Measurements from ENCODE around the gene DDX51. TPM values are rescaled to one million over a fixed set of nuclear protein-coding genes. Genes with fewer than 3 reads are reported as not detected.

DDX51 gene
- 39.9 and 43.0 TPM in 2 replicates for total RNA-seq

- H3K4me3 Mint-ChIP-seq = peak within 1 kb of the TSS; percentile 91
- DNase-seq = peak; percentile 99
- H3K4me1 Mint-ChIP-seq = peaks cover 35% of the 10 kb centered on the region
- ChIA-PET CTCF (interaction anchor here (0.9 to 1.0 kb wide), 2 partner anchors 9 to 271 kb away, joined by 3 to 6 read pairs; no protein-coding TSS in a partner anchor), POLR2A (interaction anchor here (0.5 kb wide), 1 partner anchor 80 kb away, joined by 15 read pairs; no protein-coding TSS in a partner anchor)
- intact Hi-C loops (cut with micrococcal nuclease) = loop anchor here (1.0 kb wide), 3 partner anchors 45 to 73 kb away; no protein-coding TSS in a partner anchor
- no peak for TF ChIP-seq CTCF (IDR thresholded peaks at IDR 0.05)
- peaks cover 37% of the 10 kb centered on the region for H3K36me3 Mint-ChIP-seq (ENCODE audit: low read depth)
- H3K9me3 Mint-ChIP-seq = no peaks in the 10 kb centered on the region
- ATAC-seq (ENCODE audit: low read depth) = peak; percentile 93
- peak within 1 kb of the TSS; percentile 94 for H3K27ac Mint-ChIP-seq
- H3K27me3 Mint-ChIP-seq = no peaks in the 10 kb centered on the region
Measured at GRCh38 chr12:132144115-132144809, at the start of gene DDX51, which contains the start of gene NOC4L. Gene DDX51 (minus strand): TSS chr12:132144319. CDS start chr12:132144296, 23 bp downstream. Gene NOC4L (plus strand): TSS chr12:132144457. CDS start chr12:132144489, 32 bp downstream.

GRCh38 chr12:132191715-132192553, 47.8 kb upstream of the DDX51 start:
- peaks cover 2% of the 10 kb centered on the region for H3K36me3 Mint-ChIP-seq (ENCODE audit: low read depth)
- CTCF ChIA-PET = interaction anchor here (0.9 kb wide), 1 partner anchor 38 kb away, joined by 3 read pairs; no protein-coding TSS in a partner anchor
- POLR2A ChIA-PET = no interaction called here
- intact Hi-C loops (cut with micrococcal nuclease) = no loop called here
- H3K9me3 Mint-ChIP-seq = peaks cover 6% of the 10 kb centered on the region
- TF ChIP-seq CTCF (IDR thresholded peaks at IDR 0.05) = no peak
- peaks cover 16% of the 10 kb centered on the region for H3K4me1 Mint-ChIP-seq
- H3K27ac Mint-ChIP-seq = no peak overlapping the region
- ATAC-seq (ENCODE audit: low read depth) (no peak), DNase-seq (no peak)
- peaks cover 2% of the 10 kb centered on the region for H3K27me3 Mint-ChIP-seq
- no peak overlapping the region for H3K4me3 Mint-ChIP-seq

GRCh38 chr12:132190834-132191500, 46.8 kb upstream of the DDX51 start:
- Mint-ChIP-seq H3K4me3 (no peak overlapping the region), H3K27me3 (peaks cover 2% of the 10 kb centered on the region), H3K9me3 (peaks cover 7% of the 10 kb centered on the region), H3K27ac (no peak overlapping the region), H3K4me1 (peaks cover 16% of the 10 kb centered on the region), H3K36me3 (ENCODE audit: low read depth) (peaks cover 2% of the 10 kb centered on the region)
- DNase-seq = no peak
- no peak for TF ChIP-seq CTCF (IDR thresholded peaks at IDR 0.05)
- no peak for ATAC-seq (ENCODE audit: low read depth)
- ChIA-PET POLR2A (no interaction called here), CTCF (interaction anchor here (0.9 kb wide), 1 partner anchor 37 kb away, joined by 3 read pairs; no protein-coding TSS in a partner anchor)
- intact Hi-C loops (cut with micrococcal nuclease) = no loop called here

- H3K4me3 Mint-ChIP-seq = peak overlapping the region; percentile 85
- CTCF ChIA-PET = interaction anchor here (1.2 kb wide), 1 partner anchor 37 kb away, joined by 7 read pairs; no protein-coding TSS in a partner anchor
- peaks cover 10% of the 10 kb centered on the region for H3K9me3 Mint-ChIP-seq
- H3K27ac Mint-ChIP-seq = peak overlapping the region; percentile 59
- peak; percentile 7 for ATAC-seq (ENCODE audit: low read depth)
- no peak for DNase-seq
- H3K27me3 Mint-ChIP-seq = peaks cover 2% of the 10 kb centered on the region
- POLR2A ChIA-PET = no interaction called here
- TF ChIP-seq CTCF (IDR thresholded peaks at IDR 0.05) = no peak
- peaks cover 2% of the 10 kb centered on the region for H3K36me3 Mint-ChIP-seq (ENCODE audit: low read depth)
- peaks cover 16% of the 10 kb centered on the region for H3K4me1 Mint-ChIP-seq
- intact Hi-C loops (cut with micrococcal nuclease) = no loop called here
Measured at GRCh38 chr12:132190012-132190755, 46.1 kb upstream of the DDX51 start.

Measured in activated B cell treated with CpG ODN at 0.5 μM for 24 hours (primary cell).